ENCODE measurements around the gene KRTAP1-5. TPM values are rescaled to one million over a fixed set of nuclear protein-coding genes. Genes with fewer than 3 reads are reported as not detected.

Gene KRTAP1-5
- total and polyA plus RNA-seq, 2 donors (not counting 3 experiments of a cell fraction or from before 2014, with no cell fraction given): not detected

- Histone ChIP-seq H3K9me1 (replicated peaks; ENCODE audit: control insufficient read depth, extremely low read depth, insufficient read depth, low read length) (no peaks in the 10 kb centered on the region), H4K20me1 (replicated peaks; ENCODE audit: control insufficient read depth, extremely low read depth, insufficient read depth, low read length) (no peaks in the 10 kb centered on the region), H3K9ac (replicated peaks; ENCODE audit: extremely low read depth, insufficient read depth, low read length) (no peak overlapping the region), H3K27me3 (ENCODE audit: control insufficient read depth in 2 of 2, insufficient read depth in 2 of 2, low read length in 2 of 2) (peaks cover 0 to 1% of the 10 kb centered on the region in 2 experiments), H3K4me3 (replicated peaks in 1 of 3; ENCODE audit: insufficient read depth in 1 of 3, low read depth in 1 of 3, low read length in 3 of 3) (no peak overlapping the region), H3K79me2 (ENCODE audit: control insufficient read depth, insufficient read depth, low read length) (no peaks in the 10 kb centered on the region), H3K36me3 (ENCODE audit: control insufficient read depth in 2 of 2, extremely low read depth in 1 of 2, insufficient read depth in 2 of 2, low read length in 2 of 2) (no peaks in the 10 kb centered on the region), H3K27ac (ENCODE audit: insufficient read depth, low read depth, low read length) (no peak overlapping the region), H3K4me2 (ENCODE audit: insufficient read depth, low read length) (no peak overlapping the region), H2AFZ (ENCODE audit: low read depth, low read length) (no peak overlapping the region), H3K9me3 (replicated peaks; ENCODE audit: control insufficient read depth, insufficient read depth, low read length) (no peaks in the 10 kb centered on the region), H3K4me1 (ENCODE audit: control insufficient read depth, extremely low read depth, insufficient read depth, low read length) (no peaks in the 10 kb centered on the region)
- no TSS peak for BruUV-seq (replicated peaks)
- DNase-seq (ENCODE audit: low read depth, low spot score) (no peak), FAIRE-seq (no peak)
- TF ChIP-seq GATA2 (IDR thresholded peaks at IDR 0.05; ENCODE audit: insufficient read depth, insufficient read length, low read depth, low read length) (no peak), MYC (IDR thresholded peaks at IDR 0.05; ENCODE audit: low read depth, low read length) (no peak), JUN (IDR thresholded peaks at IDR 0.05; ENCODE audit: borderline replicate concordance, insufficient read depth, insufficient read length, low read depth) (no peak), EZH2 (IDR thresholded peaks at IDR 0.05; ENCODE audit: borderline replicate concordance, low read depth, low read length, severe bottlenecking) (no peak)
- intact Hi-C loops (cut with micrococcal nuclease) (no loop called here), dilution Hi-C loops (cut with MboI; ENCODE audit: extremely low pct_ligation_motif_present, low sequenced_read_pairs) (no loop called here)
- POLR2A ChIA-PET: no interaction called here
- CTCF ChIA-PET: no interaction called here
Observed at GRCh38 chr17:41015454-41015853, 11.6 kb downstream of the KRTAP1-5 start.

- ChIA-PET POLR2A (no interaction called here), CTCF (interaction anchor here (0.6 kb wide), 1 partner anchor 635 kb away, joined by 4 read pairs; no protein-coding TSS in a partner anchor)
- no peak overlapping the region for H3K27ac ChIP-seq (ENCODE audit: insufficient read depth, low read depth, low read length)
- H2AFZ ChIP-seq (ENCODE audit: low read depth, low read length): no peak overlapping the region
- H3K9me1 ChIP-seq (replicated peaks; ENCODE audit: control insufficient read depth, extremely low read depth, insufficient read depth, low read length): no peaks in the 10 kb centered on the region
- no peaks in the 10 kb centered on the region for H3K36me3 ChIP-seq (ENCODE audit: control insufficient read depth in 2 of 2, extremely low read depth in 1 of 2, insufficient read depth in 2 of 2, low read length in 2 of 2)
- BruUV-seq (replicated peaks): no TSS peak
- H3K9ac ChIP-seq (replicated peaks; ENCODE audit: extremely low read depth, insufficient read depth, low read length): no peak overlapping the region
- DNase-seq (ENCODE audit: low read depth, low spot score) (no peak), FAIRE-seq (no peak)
- intact Hi-C loops (cut with micrococcal nuclease) (no loop called here), dilution Hi-C loops (cut with MboI; ENCODE audit: extremely low pct_ligation_motif_present, low sequenced_read_pairs) (no loop called here)
- TF ChIP-seq FOS (IDR thresholded peaks at IDR 0.05; ENCODE audit: borderline replicate concordance, insufficient read depth, low read length) (no peak), POLR2AphosphoS5 (IDR thresholded peaks at IDR 0.05; ENCODE audit: insufficient read depth, low read depth, low read length) (no peak), POLR2A (IDR thresholded peaks at IDR 0.05; ENCODE audit: low read depth, low read length) (no peak), GATA2 (IDR thresholded peaks at IDR 0.05; ENCODE audit: insufficient read depth, insufficient read length, low read depth, low read length) (no peak), MYC (IDR thresholded peaks at IDR 0.05; ENCODE audit: low read depth, low read length) (no peak)
- H3K9me3 ChIP-seq (replicated peaks; ENCODE audit: control insufficient read depth, insufficient read depth, low read length): no peaks in the 10 kb centered on the region
- H3K4me1 ChIP-seq (ENCODE audit: control insufficient read depth, extremely low read depth, insufficient read depth, low read length): no peaks in the 10 kb centered on the region
- no peak overlapping the region for H3K4me2 ChIP-seq (ENCODE audit: insufficient read depth, low read length)
- H4K20me1 ChIP-seq (replicated peaks; ENCODE audit: control insufficient read depth, extremely low read depth, insufficient read depth, low read length): no peaks in the 10 kb centered on the region
- no peaks in the 10 kb centered on the region for H3K79me2 ChIP-seq (ENCODE audit: control insufficient read depth, insufficient read depth, low read length)
- peaks cover 0 to 1% of the 10 kb centered on the region in 2 experiments for H3K27me3 ChIP-seq (ENCODE audit: control insufficient read depth in 2 of 2, insufficient read depth in 2 of 2, low read length in 2 of 2)
- H3K4me3 ChIP-seq (replicated peaks in 1 of 3; ENCODE audit: insufficient read depth in 1 of 3, low read depth in 1 of 3, low read length in 3 of 3): no peak overlapping the region
Observed at GRCh38 chr17:41013606-41014005, 13.4 kb downstream of the KRTAP1-5 start.

Measured in endothelial cell of umbilical vein (primary cell).